CD4-positive, alpha-beta T cell (primary cell): ENCODE results near the gene ARID1B. TPM values are rescaled to one million over a fixed set of nuclear protein-coding genes. Genes with fewer than 3 reads are reported as not detected.

ENCODE experiments used
- ATAC-seq: fragments of 200-7000 bp; cut with Tn5 transposase; one replicate; pipeline ENCODE4 v1.10.0; 2022; ENCODE audit warnings: mild to moderate bottlenecking; ENCODE audit not compliant: poor library complexity
- CTCF ChIA-PET: fragments of 350-600 bp; sonication (Branson Sonifier 250); formaldehyde crosslinking; loops from one replicate; lab custom pipeline; 2021; ENCODE audit warnings: antibody characterized with exemption, inconsistent platforms; lab: Charles Lee
- POLR2A ChIA-PET: fragments of 350-600 bp; sonication (Branson Sonifier 250); formaldehyde crosslinking; loops from one replicate; lab custom pipeline; 2021; ENCODE audit warnings: antibody characterized with exemption, inconsistent platforms; lab: Charles Lee
- DNase-seq, 14 experiments: peaks; one replicate each; pipeline ENCODE4 v3.0.0-alpha.2; 2013 to 2020; ENCODE audit warnings: mixed read lengths in 2 of 14
- H3K27ac ChIP-seq, 2 donors: one replicate each; pipeline versions ENCODE4 v1.5.1 to v1.7.0; 2013; ENCODE audit warnings: low read length in 2 of 2, low read depth in 1 of 2, mild to moderate bottlenecking in 1 of 2
- H3K27me3 ChIP-seq, 2 experiments: 1 replicate in 1 of 2; 2 replicates in 1 of 2; pipeline versions ENCODE4 v1.6.1 to v1.7.0; 2013; ENCODE audit warnings: low read length in 2 of 2, control low read depth in 1 of 2, mild to moderate bottlenecking in 1 of 2, moderate library complexity in 1 of 2; ENCODE audit not compliant: insufficient read depth in 2 of 2, control insufficient read depth in 1 of 2
- H3K36me3 ChIP-seq: one replicate; pipeline ENCODE4 v1.6.1; 2013; ENCODE audit warnings: low read length, control low read depth; ENCODE audit not compliant: insufficient read depth
- H3K4me1 ChIP-seq: one replicate; pipeline ENCODE4 v1.6.1; 2013; ENCODE audit warnings: low read length, control low read depth; ENCODE audit not compliant: insufficient read depth
- H3K4me3 ChIP-seq: one replicate; pipeline ENCODE4 v1.5.1; 2013; ENCODE audit warnings: mild to moderate bottlenecking, low read length, moderate library complexity
- H3K9me3 ChIP-seq, 2 experiments: 1 replicate in 1 of 2; 2 replicates in 1 of 2; pipeline versions ENCODE4 v1.6.1 to v1.7.0; 2013; ENCODE audit warnings: low read length in 2 of 2, mild to moderate bottlenecking in 2 of 2, control low read depth in 1 of 2, moderate library complexity in 1 of 2; ENCODE audit not compliant: control insufficient read depth in 1 of 2, insufficient read depth in 1 of 2
- H3K27ac Mint-ChIP-seq: one replicate; pipeline ENCODE4 v1.8.0; 2020; ENCODE audit warnings: mixed read lengths
- H3K27me3 Mint-ChIP-seq: one replicate; pipeline ENCODE4 v1.8.0; 2021; ENCODE audit warnings: mixed read lengths
- H3K36me3 Mint-ChIP-seq: one replicate; pipeline ENCODE4 v1.8.0; 2021; ENCODE audit warnings: low read depth, mixed read lengths
- H3K4me1 Mint-ChIP-seq: one replicate; pipeline ENCODE4 v1.8.0; 2021; ENCODE audit warnings: low read depth, mixed read lengths
- H3K4me3 Mint-ChIP-seq: one replicate; pipeline ENCODE4 v1.8.0; 2020; ENCODE audit warnings: mild to moderate bottlenecking, mixed read lengths
- H3K9me3 Mint-ChIP-seq: one replicate; pipeline ENCODE4 v1.8.0; 2020; ENCODE audit warnings: mixed read lengths
- CTCF ChIP-seq: fragments of 200-600 bp; IDR thresholded peaks from one replicate; pipeline ENCODE4 v1.8.0; 2022; ENCODE audit warnings: antibody characterized with exemption, mild to moderate bottlenecking
- intact Hi-C, 2 experiments: fragments of 100-400 bp; cut with DNase I in 1 of 2; cut with micrococcal nuclease in 1 of 2; formaldehyde crosslinking; loops; one replicate each; pipeline versions ENCODE4 v1.15.1 to v1.9.0; 2023 to 2025; cut with DNase I, micrococcal nuclease
- total RNA-seq, 174 experiments: library from RNA in 2 of 174; stranded (reverse) in 2 of 174; gene quantifications; one replicate each; pipeline ENCODE4 v1.2.3 and lab custom pipeline; 2021 to 2026

The ARID1B gene
- total RNA-seq, 2 experiments from 2014 or later = 120 to 125 TPM

- CTCF ChIA-PET = no interaction called here
- intact Hi-C loops = no loop called here
- H3K4me1 Mint-ChIP-seq = no peaks in the 10 kb centered on the region
- DNase-seq (no peak), ATAC-seq (no peak)
- H3K27ac Mint-ChIP-seq = no peak overlapping the region
- H3K27me3 Mint-ChIP-seq = no peaks in the 10 kb centered on the region
- Histone ChIP-seq H3K27ac (no peak overlapping the region), H3K27me3 (no peaks in the 10 kb centered on the region), H3K9me3 (no peaks in the 10 kb centered on the region), H3K4me1 (no peaks in the 10 kb centered on the region), H3K36me3 (peaks cover 34% of the 10 kb centered on the region), H3K4me3 (no peak overlapping the region)
- no peak overlapping the region for H3K4me3 Mint-ChIP-seq
- H3K9me3 Mint-ChIP-seq = no peaks in the 10 kb centered on the region
- peaks cover 56% of the 10 kb centered on the region for H3K36me3 Mint-ChIP-seq
- no peak for TF ChIP-seq CTCF
- POLR2A ChIA-PET = no interaction called here
Observed at GRCh38 chr6:157169656-157170055, 392.5 kb downstream of the ARID1B start.

GRCh38 chr6:157170535-157170934 lies 393.4 kb downstream of the ARID1B start:
- no peaks in the 10 kb centered on the region for H3K4me1 ChIP-seq
- no peaks in the 10 kb centered on the region for H3K27me3 Mint-ChIP-seq
- no peak overlapping the region for H3K4me3 Mint-ChIP-seq
- no peak overlapping the region for H3K27ac Mint-ChIP-seq
- ATAC-seq (no peak), DNase-seq (no peak)
- H3K4me3 ChIP-seq = no peak overlapping the region
- H3K36me3 Mint-ChIP-seq = peaks cover 63% of the 10 kb centered on the region
- H3K36me3 ChIP-seq = peaks cover 34% of the 10 kb centered on the region
- no peak overlapping the region for H3K27ac ChIP-seq
- no peaks in the 10 kb centered on the region for H3K4me1 Mint-ChIP-seq
- CTCF ChIA-PET = no interaction called here
- POLR2A ChIA-PET = no interaction called here
- intact Hi-C loops = no loop called here
- no peak for TF ChIP-seq CTCF
- no peaks in the 10 kb centered on the region for H3K9me3 ChIP-seq
- H3K9me3 Mint-ChIP-seq = no peaks in the 10 kb centered on the region
- H3K27me3 ChIP-seq = no peaks in the 10 kb centered on the region

GRCh38 chr6:157171801-157172200 lies 394.6 kb downstream of the ARID1B start:
- no peak overlapping the region for H3K4me3 Mint-ChIP-seq
- no peaks in the 10 kb centered on the region for H3K27me3 ChIP-seq
- H3K4me1 Mint-ChIP-seq = no peaks in the 10 kb centered on the region
- no peaks in the 10 kb centered on the region for H3K9me3 Mint-ChIP-seq
- TF ChIP-seq CTCF = no peak
- ATAC-seq (no peak), DNase-seq (no peak)
- H3K27me3 Mint-ChIP-seq = no peaks in the 10 kb centered on the region
- no peak overlapping the region for H3K27ac Mint-ChIP-seq
- ChIA-PET POLR2A (no interaction called here), CTCF (no interaction called here)
- H3K4me1 ChIP-seq = no peaks in the 10 kb centered on the region
- peaks cover 55% of the 10 kb centered on the region for H3K36me3 Mint-ChIP-seq
- H3K9me3 ChIP-seq = no peaks in the 10 kb centered on the region
- H3K27ac ChIP-seq = no peak overlapping the region
- no peak overlapping the region for H3K4me3 ChIP-seq
- H3K36me3 ChIP-seq = peaks cover 32% of the 10 kb centered on the region
- intact Hi-C loops = no loop called here
